ENCODE data around the gene SLX4IP.

DNA sequence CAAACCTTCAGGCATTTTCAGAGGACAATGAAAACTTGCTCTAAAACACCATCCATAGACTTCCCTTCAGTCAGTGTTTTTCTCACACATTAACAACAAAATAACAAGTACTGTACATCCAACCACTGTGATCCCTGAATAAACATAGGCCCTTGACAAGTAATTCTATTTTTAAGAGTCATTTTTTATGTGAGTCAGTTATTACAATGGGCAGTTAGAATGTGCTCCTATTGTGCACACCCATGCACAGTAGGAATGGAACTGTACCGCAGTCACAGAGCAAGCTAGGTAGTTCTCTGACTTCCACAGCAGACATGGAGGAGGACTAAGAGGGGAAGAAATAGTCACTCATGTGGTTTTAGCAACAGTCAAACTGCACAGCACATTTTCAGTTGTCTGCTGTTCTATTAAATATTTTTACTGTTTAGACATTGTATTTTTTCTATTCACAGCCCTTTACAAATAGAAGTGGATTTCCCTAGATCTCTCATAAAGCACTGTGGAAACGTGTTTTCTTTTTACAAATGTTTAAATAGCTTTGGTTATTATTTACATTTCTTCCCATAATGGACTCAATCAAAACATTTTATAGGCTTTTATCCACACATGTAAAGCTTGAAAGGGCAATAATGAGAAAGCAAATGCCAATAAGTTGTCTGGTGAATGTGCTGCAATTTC, 138.3 kb downstream of the SLX4IP start:
- TF ChIP-seq, protein P1, sequence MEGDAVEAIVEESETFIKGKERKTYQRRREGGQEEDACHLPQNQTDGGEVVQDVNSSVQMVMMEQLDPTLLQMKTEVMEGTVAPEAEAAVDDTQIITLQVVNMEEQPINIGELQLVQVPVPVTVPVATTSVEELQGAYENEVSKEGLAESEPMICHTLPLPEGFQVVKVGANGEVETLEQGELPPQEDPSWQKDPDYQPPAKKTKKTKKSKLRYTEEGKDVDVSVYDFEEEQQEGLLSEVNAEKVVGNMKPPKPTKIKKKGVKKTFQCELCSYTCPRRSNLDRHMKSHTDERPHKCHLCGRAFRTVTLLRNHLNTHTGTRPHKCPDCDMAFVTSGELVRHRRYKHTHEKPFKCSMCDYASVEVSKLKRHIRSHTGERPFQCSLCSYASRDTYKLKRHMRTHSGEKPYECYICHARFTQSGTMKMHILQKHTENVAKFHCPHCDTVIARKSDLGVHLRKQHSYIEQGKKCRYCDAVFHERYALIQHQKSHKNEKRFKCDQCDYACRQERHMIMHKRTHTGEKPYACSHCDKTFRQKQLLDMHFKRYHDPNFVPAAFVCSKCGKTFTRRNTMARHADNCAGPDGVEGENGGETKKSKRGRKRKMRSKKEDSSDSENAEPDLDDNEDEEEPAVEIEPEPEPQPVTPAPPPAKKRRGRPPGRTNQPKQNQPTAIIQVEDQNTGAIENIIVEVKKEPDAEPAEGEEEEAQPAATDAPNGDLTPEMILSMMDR (IDR thresholded peaks at IDR 0.05; ENCODE audit: low read depth, low read length): no peak
- TF ChIP-seq POLR2A (IDR thresholded peaks at IDR 0.05; ENCODE audit: extremely low read depth, insufficient read length): no peak
- TF ChIP-seq, protein P2, sequence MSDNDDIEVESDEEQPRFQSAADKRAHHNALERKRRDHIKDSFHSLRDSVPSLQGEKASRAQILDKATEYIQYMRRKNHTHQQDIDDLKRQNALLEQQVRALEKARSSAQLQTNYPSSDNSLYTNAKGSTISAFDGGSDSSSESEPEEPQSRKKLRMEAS (IDR thresholded peaks at IDR 0.05; ENCODE audit: low read depth, low read length): no peak
- no peak for TF ChIP-seq MYC (IDR thresholded peaks at IDR 0.05; ENCODE audit: low read depth, low read length)
